ENCODE measurements around the gene MRPL48. TPM values are rescaled to one million over a fixed set of nuclear protein-coding genes. Genes with fewer than 3 reads are reported as not detected.

Gene MRPL48
- total and polyA plus RNA-seq, 10 of the 15 experiments (the other 5 are each of a cell fraction or from before 2014, with no cell fraction given): 46.7 to 159 (median 83.4) TPM

DNA sequence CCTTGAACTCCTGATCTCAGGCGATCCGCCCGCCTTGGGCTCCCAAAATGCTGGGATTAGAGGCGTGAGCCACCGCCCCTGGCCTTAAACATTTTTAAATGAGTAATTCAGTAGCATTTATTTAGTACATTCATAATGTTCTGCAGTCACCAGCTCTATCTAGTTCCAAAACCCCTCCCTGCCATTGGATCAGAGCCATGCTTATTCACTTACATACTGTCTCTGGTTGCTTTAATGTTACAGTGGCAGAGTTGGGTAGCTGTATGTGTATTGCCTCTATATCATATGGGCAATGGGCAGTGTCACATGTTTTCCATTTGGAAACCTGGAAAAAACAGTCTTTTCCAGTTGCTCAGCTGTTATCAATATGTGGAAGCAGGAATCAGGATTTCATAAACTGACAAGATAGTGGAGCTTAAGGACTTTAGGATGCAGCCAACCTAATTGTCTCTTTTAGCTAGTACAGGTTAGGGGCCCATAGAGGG, 78.5 kb downstream of the MRPL48 start:
- Histone ChIP-seq H3K4me2 (ENCODE audit: control insufficient read depth, insufficient read depth) (no peak overlapping the region), H3K27me3 (replicated peaks in 1 of 2; ENCODE audit: control insufficient read depth in 2 of 2, insufficient read depth in 2 of 2, low read length in 1 of 2) (no peaks in the 10 kb centered on the region), H2AFZ (ENCODE audit: control insufficient read depth, low read depth, low read length) (no peak overlapping the region), H3K27ac (ENCODE audit: control insufficient read depth, insufficient read depth) (no peak overlapping the region), H3K4me3 (no peak overlapping the region), H3K4me1 (ENCODE audit: control insufficient read depth, insufficient read depth, low read length) (no peaks in the 10 kb centered on the region), H3K9ac (ENCODE audit: control insufficient read depth, insufficient read depth, low read length) (no peak overlapping the region), H3K36me3 (ENCODE audit: control insufficient read depth in 2 of 2, insufficient read depth in 2 of 2, low read length in 1 of 2) (peaks cover 0 to 3% of the 10 kb centered on the region in 2 experiments; a peak in 2 of 4 replicates), H3K79me2 (ENCODE audit: control insufficient read depth, insufficient read depth, low read length) (no peaks in the 10 kb centered on the region), H4K20me1 (ENCODE audit: control insufficient read depth, insufficient read depth) (no peaks in the 10 kb centered on the region), H3K9me3 (replicated peaks; ENCODE audit: control insufficient read depth, insufficient read depth, low read length) (no peaks in the 10 kb centered on the region)
- ChIA-PET POLR2A (interaction anchor here (0.5 to 1.5 kb wide), 3 partner anchors 11 to 40 kb away, joined by 3 to 4 read pairs (median 3); no protein-coding TSS in a partner anchor), SMC1A (ENCODE audit: uncharacterized antibody, unreplicated experiment) (interaction anchor here (0.9 to 1.2 kb wide), 2 partner anchors 9 to 23 kb away, joined by 3 read pairs; no protein-coding TSS in a partner anchor), RAD21 (ENCODE audit: unreplicated experiment) (no interaction called here), CTCF (no interaction called here)
- no peak for ATAC-seq
- WGBS (ENCODE audit: insufficient coverage, insufficient replicate concordance, low lambda C conversion rate, missing lambda C conversion rate): 100% methylated on average over 5 of the region's 5 CpGs
- intact Hi-C loops (cut with micrococcal nuclease; ENCODE audit: unreplicated experiment) (no loop called here), in situ Hi-C loops (cut with MboI) (no loop called here)
- FAIRE-seq: no peak
- no peak for TF ChIP-seq NBN (IDR thresholded peaks at IDR 0.05)
- TF ChIP-seq SIN3A (IDR thresholded peaks at IDR 0.05; ENCODE audit: low read depth, low read length): no peak
- TF ChIP-seq CBFB (IDR thresholded peaks at IDR 0.05; ENCODE audit: low read depth): no peak
- TF ChIP-seq CHD1 (IDR thresholded peaks at IDR 0.05; ENCODE audit: low read depth, low read length): no peak
- TF ChIP-seq JUND (IDR thresholded peaks at IDR 0.05; ENCODE audit: low read depth, low read length): no peak
- TF ChIP-seq, protein P1, sequence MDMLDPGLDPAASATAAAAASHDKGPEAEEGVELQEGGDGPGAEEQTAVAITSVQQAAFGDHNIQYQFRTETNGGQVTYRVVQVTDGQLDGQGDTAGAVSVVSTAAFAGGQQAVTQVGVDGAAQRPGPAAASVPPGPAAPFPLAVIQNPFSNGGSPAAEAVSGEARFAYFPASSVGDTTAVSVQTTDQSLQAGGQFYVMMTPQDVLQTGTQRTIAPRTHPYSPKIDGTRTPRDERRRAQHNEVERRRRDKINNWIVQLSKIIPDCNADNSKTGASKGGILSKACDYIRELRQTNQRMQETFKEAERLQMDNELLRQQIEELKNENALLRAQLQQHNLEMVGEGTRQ (IDR thresholded peaks at IDR 0.05; ENCODE audit: borderline replicate concordance, low read depth, low read length): no peak
- TF ChIP-seq, protein P2, sequence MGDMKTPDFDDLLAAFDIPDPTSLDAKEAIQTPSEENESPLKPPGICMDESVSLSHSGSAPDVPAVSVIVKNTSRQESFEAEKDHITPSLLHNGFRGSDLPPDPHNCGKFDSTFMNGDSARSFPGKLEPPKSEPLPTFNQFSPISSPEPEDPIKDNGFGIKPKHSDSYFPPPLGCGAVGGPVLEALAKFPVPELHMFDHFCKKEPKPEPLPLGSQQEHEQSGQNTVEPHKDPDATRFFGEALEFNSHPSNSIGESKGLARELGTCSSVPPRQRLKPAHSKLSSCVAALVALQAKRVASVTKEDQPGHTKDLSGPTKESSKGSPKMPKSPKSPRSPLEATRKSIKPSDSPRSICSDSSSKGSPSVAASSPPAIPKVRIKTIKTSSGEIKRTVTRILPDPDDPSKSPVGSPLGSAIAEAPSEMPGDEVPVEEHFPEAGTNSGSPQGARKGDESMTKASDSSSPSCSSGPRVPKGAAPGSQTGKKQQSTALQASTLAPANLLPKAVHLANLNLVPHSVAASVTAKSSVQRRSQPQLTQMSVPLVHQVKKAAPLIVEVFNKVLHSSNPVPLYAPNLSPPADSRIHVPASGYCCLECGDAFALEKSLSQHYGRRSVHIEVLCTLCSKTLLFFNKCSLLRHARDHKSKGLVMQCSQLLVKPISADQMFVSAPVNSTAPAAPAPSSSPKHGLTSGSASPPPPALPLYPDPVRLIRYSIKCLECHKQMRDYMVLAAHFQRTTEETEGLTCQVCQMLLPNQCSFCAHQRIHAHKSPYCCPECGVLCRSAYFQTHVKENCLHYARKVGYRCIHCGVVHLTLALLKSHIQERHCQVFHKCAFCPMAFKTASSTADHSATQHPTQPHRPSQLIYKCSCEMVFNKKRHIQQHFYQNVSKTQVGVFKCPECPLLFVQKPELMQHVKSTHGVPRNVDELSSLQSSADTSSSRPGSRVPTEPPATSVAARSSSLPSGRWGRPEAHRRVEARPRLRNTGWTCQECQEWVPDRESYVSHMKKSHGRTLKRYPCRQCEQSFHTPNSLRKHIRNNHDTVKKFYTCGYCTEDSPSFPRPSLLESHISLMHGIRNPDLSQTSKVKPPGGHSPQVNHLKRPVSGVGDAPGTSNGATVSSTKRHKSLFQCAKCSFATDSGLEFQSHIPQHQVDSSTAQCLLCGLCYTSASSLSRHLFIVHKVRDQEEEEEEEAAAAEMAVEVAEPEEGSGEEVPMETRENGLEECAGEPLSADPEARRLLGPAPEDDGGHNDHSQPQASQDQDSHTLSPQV (IDR thresholded peaks at IDR 0.05): no peak
- no peak for TF ChIP-seq IRF5 (IDR thresholded peaks at IDR 0.05; ENCODE audit: borderline replicate concordance)
- no peak for TF ChIP-seq DPF2 (IDR thresholded peaks at IDR 0.05)
- TF ChIP-seq RBBP5 (conservative IDR thresholded peaks at IDR 0.05): no peak
- TF ChIP-seq, protein P3, sequence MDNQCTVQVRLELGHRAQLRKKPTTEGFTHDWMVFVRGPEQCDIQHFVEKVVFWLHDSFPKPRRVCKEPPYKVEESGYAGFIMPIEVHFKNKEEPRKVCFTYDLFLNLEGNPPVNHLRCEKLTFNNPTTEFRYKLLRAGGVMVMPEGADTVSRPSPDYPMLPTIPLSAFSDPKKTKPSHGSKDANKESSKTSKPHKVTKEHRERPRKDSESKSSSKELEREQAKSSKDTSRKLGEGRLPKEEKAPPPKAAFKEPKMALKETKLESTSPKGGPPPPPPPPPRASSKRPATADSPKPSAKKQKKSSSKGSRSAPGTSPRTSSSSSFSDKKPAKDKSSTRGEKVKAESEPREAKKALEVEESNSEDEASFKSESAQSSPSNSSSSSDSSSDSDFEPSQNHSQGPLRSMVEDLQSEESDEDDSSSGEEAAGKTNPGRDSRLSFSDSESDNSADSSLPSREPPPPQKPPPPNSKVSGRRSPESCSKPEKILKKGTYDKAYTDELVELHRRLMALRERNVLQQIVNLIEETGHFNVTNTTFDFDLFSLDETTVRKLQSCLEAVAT (IDR thresholded peaks at IDR 0.05): no peak
- TF ChIP-seq POLR2AphosphoS5 (IDR thresholded peaks at IDR 0.05; ENCODE audit: low read length): no peak
- no peak for TF ChIP-seq EZH2 (IDR thresholded peaks at IDR 0.05; ENCODE audit: borderline replicate concordance, control insufficient read depth, low read depth, low read length)
- no peak for TF ChIP-seq SMAD1 (IDR thresholded peaks at IDR 0.05; ENCODE audit: low read depth, partially characterized antibody)
- TF ChIP-seq POLR2AphosphoS2 (IDR thresholded peaks at IDR 0.05; ENCODE audit: low read depth, low read length): no peak
- TF ChIP-seq, protein P4, sequence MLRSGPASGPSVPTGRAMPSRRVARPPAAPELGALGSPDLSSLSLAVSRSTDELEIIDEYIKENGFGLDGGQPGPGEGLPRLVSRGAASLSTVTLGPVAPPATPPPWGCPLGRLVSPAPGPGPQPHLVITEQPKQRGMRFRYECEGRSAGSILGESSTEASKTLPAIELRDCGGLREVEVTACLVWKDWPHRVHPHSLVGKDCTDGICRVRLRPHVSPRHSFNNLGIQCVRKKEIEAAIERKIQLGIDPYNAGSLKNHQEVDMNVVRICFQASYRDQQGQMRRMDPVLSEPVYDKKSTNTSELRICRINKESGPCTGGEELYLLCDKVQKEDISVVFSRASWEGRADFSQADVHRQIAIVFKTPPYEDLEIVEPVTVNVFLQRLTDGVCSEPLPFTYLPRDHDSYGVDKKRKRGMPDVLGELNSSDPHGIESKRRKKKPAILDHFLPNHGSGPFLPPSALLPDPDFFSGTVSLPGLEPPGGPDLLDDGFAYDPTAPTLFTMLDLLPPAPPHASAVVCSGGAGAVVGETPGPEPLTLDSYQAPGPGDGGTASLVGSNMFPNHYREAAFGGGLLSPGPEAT (IDR thresholded peaks at IDR 0.05; ENCODE audit: low read depth): no peak
- BruUV-seq (replicated peaks): no TSS peak
- DNase-seq (ENCODE audit: low read depth, low spot score): no peak
